Coronary artery (tissue), 2 donors: ENCODE results near the gene GJA1.

Experiments used
- DNase-seq: peaks from one replicate; pipeline ENCODE4 v3.0.0-alpha.2; 2017; ENCODE audit warnings: low spot score
- H3K27ac ChIP-seq, 2 donors: fragments of 200-600 bp; sonication (generic); one replicate each; pipeline ENCODE4 v1.5.1; 2016 to 2019
- H3K4me3 ChIP-seq: fragments of 200-600 bp; sonication (generic); 2 replicates; pipeline ENCODE4 v1.5.1; 2016; ENCODE audit warnings: mild to moderate bottlenecking, moderate library complexity
- CTCF ChIP-seq: fragments of 200-600 bp; sonication (generic); IDR thresholded peaks from one replicate; pipeline ENCODE4 v1.5.1; 2019; ENCODE audit warnings: antibody characterized with exemption

The GJA1 gene

GRCh38 chr6:121403964-121404363, 31.5 kb upstream of the GJA1 start:
- no peak for DNase-seq

GRCh38 chr6:121405306-121405705, 30.1 kb upstream of the GJA1 start:
- Histone ChIP-seq H3K27ac (no peak overlapping the region), H3K4me3 (no peak overlapping the region)
- no peak for DNase-seq
- TF ChIP-seq CTCF: no peak

More at GRCh38 chr6:121403964-121404363, 31.5 kb upstream of the GJA1 start:
- Histone ChIP-seq H3K4me3 (no peak overlapping the region), H3K27ac (no peak overlapping the region)
- TF ChIP-seq CTCF: no peak

GRCh38 chr6:121408321-121408720, 27.1 kb upstream of the GJA1 start:
- no peak for DNase-seq
- Histone ChIP-seq H3K27ac (no peak overlapping the region), H3K4me3 (no peak overlapping the region)
- no peak for TF ChIP-seq CTCF

- H3K27ac ChIP-seq: no peak overlapping the region
- no peak for DNase-seq
- H3K4me3 ChIP-seq: no peak overlapping the region
- TF ChIP-seq CTCF: no peak
Observed at GRCh38 chr6:121413879-121414278, 21.6 kb upstream of the GJA1 start.

- no peak overlapping the region for H3K27ac ChIP-seq
- DNase-seq: no peak
- no peak overlapping the region for H3K4me3 ChIP-seq
- TF ChIP-seq CTCF: no peak
Observed at GRCh38 chr6:121418346-121418745, 17.1 kb upstream of the GJA1 start.

- DNase-seq: no peak
- H3K4me3 ChIP-seq: no peak overlapping the region
- H3K27ac ChIP-seq: no peak overlapping the region
- TF ChIP-seq CTCF: no peak
Observed at GRCh38 chr6:121426686-121427085, 8.8 kb upstream of the GJA1 start.

- no peak for TF ChIP-seq CTCF
- Histone ChIP-seq H3K27ac (no peak overlapping the region), H3K4me3 (no peak overlapping the region)
- DNase-seq: no peak
Observed at GRCh38 chr6:121428872-121429756, 6.3 kb upstream of the GJA1 start.
